K562 (cell line): Measurements from ENCODE around the gene CTSW. TPM values are rescaled to one million over a fixed set of nuclear protein-coding genes. Genes with fewer than 3 reads are reported as not detected.
A peak's percentile ranks its signal among the peaks of the same experiment; 100 is the strongest.

Experiments
- ARID4B ChIP-seq: sonication (generic); formaldehyde crosslinking; IDR thresholded peaks from 2 replicates; pipeline ENCODE4 v1.8.0; 2022; ENCODE audit warnings: mild to moderate bottlenecking, missing genetic modification reagents
- ATF3 ChIP-seq, 2 experiments: fragments of 450-650 bp in 1 of 2; sonication (generic) in 1 of 2; formaldehyde crosslinking in 1 of 2; IDR thresholded peaks in 1 of 2; conservative IDR thresholded peaks in 1 of 2; 2 replicates each; pipeline versions ENCODE4 v1.6.1 to v1.8.1; 2016 to 2023; ENCODE audit warnings: mild to moderate bottlenecking in 2 of 2, moderate library complexity in 2 of 2, inconsistent platforms in 1 of 2, missing genetic modification reagents in 1 of 2
- CBX8 ChIP-seq: fragments of 200-600 bp; sonication (generic); IDR thresholded peaks from 2 replicates; pipeline ENCODE4 v1.6.1; 2012; ENCODE audit warnings: borderline replicate concordance, mixed run types, low read depth, mild to moderate bottlenecking, moderate library complexity, mixed read lengths, low read length, control low read depth, inconsistent platforms; ENCODE audit not compliant: poor library complexity, severe bottlenecking; ENCODE audit errors: extremely low read depth
- CHD1 ChIP-seq: fragments of 200-600 bp; sonication (generic); IDR thresholded peaks from one replicate; pipeline ENCODE4 v1.6.1; 2012; ENCODE audit warnings: mild to moderate bottlenecking, moderate library complexity, low read length, inconsistent platforms
- DDX20 ChIP-seq: fragments of 450-650 bp; IDR thresholded peaks from 2 replicates; pipeline ENCODE4 v1.6.1; 2016; ENCODE audit warnings: missing genetic modification characterization, low read depth, mild to moderate bottlenecking, missing compliant biosample characterization, moderate library complexity
- HNRNPLL ChIP-seq: fragments of 200-400 bp; formaldehyde crosslinking; IDR thresholded peaks from 2 replicates; pipeline ENCODE4 v1.6.1; 2017; ENCODE audit warnings: low read length, low read depth, mild to moderate bottlenecking; ENCODE audit not compliant: poor library complexity, severe bottlenecking
- KDM2B ChIP-seq: fragments of 250-450 bp; sonication (Bioruptor Pico); IDR thresholded peaks from 2 replicates; pipeline ENCODE4 v1.8.0; 2021; ENCODE audit warnings: mild to moderate bottlenecking, moderate library complexity
- LCOR ChIP-seq: sonication (generic); formaldehyde crosslinking; IDR thresholded peaks from 2 replicates; pipeline ENCODE4 v1.8.0; 2022; ENCODE audit warnings: mild to moderate bottlenecking, missing genetic modification reagents
- MEF2D ChIP-seq: conservative IDR thresholded peaks from 2 replicates; pipeline ENCODE4 v1.6.1; 2016; ENCODE audit warnings: low read depth, missing genetic modification characterization, missing compliant biosample characterization
- OTX1 ChIP-seq: fragments of 450-650 bp; formaldehyde crosslinking; IDR thresholded peaks from 2 replicates; pipeline ENCODE4 v1.4.0; 2022; ENCODE audit warnings: mild to moderate bottlenecking
- PHB2 ChIP-seq: fragments of 450-650 bp; IDR thresholded peaks from 2 replicates; pipeline ENCODE4 v1.6.1; 2017; ENCODE audit warnings: low read depth
- SMARCA4 ChIP-seq: fragments of 450-650 bp; IDR thresholded peaks from 2 replicates; pipeline ENCODE4 v1.6.1; 2016
- TAF9B ChIP-seq: fragments of 450-650 bp; IDR thresholded peaks from 2 replicates; pipeline ENCODE4 v1.6.1; 2018; ENCODE audit warnings: mild to moderate bottlenecking; ENCODE audit not compliant: partially characterized antibody
- XRCC3 ChIP-seq: fragments of 450-650 bp; IDR thresholded peaks from 2 replicates; pipeline ENCODE4 v1.6.1; 2017; ENCODE audit warnings: mild to moderate bottlenecking, moderate library complexity
- YY1 ChIP-seq, 3 experiments: IDR thresholded peaks; 2 replicates each; pipeline ENCODE4 v1.6.1; 2011; ENCODE audit warnings: low read length in 2 of 3, mild to moderate bottlenecking in 2 of 3, moderate library complexity in 2 of 3, borderline replicate concordance in 1 of 3, control low read depth in 1 of 3, low read depth in 1 of 3; ENCODE audit not compliant: insufficient read depth in 3 of 3, insufficient replicate concordance in 2 of 3, control insufficient read depth in 1 of 3, insufficient read length in 1 of 3; ENCODE audit errors: extremely low read depth in 1 of 3
- ZKSCAN1 ChIP-seq: fragments of 150-350 bp; IDR thresholded peaks from 2 replicates; pipeline ENCODE4 v1.6.1; 2016; ENCODE audit warnings: low read depth, low read length
- ZNF134 ChIP-seq: fragments of 250-450 bp; sonication (Bioruptor Pico); conservative IDR thresholded peaks from 2 replicates; pipeline ENCODE4 v1.4.0; 2020
- ZNF311 ChIP-seq: fragments of 250-450 bp; sonication (Bioruptor Pico); IDR thresholded peaks from 2 replicates; pipeline ENCODE4 v1.4.0; 2020; ENCODE audit warnings: mild to moderate bottlenecking, moderate library complexity
- ZNF354B ChIP-seq: fragments of 250-450 bp; sonication (Bioruptor Pico); IDR thresholded peaks from 2 replicates; pipeline ENCODE4 v1.4.0; 2020
- polyA plus RNA-seq, 8 experiments: library from polyadenylated mRNA; depleted of rRNA in 4 of 8; stranded (reverse) in 5 of 8; unstranded in 3 of 8; fragments of >200 nt; fragmentation: Nextera tagmentation in 2 of 8; fragmentation: Illumina TruSeq in 1 of 8; extraction: Ambion mirVana in 2 of 8; extraction: Trizol in 1 of 8; gene quantifications; 2 replicates each; pipeline versions ENCODE4 v1.2.1 to v1.2.3, GENCODE V29; 2011 to 2014; ENCODE audit warnings: inconsistent platforms in 1 of 8, missing spikeins in 1 of 8
- total RNA-seq, 7 experiments: library from RNA; depleted of rRNA in 6 of 7; stranded (reverse); fragments of >200 nt in 6 of 7; fragmentation: Illumina TruSeq in 2 of 7; extraction: Trizol in 2 of 7; gene quantifications; 2 replicates each; pipeline versions ENCODE4 v1.2.1 to v1.2.3, GENCODE V29; 2011 to 2021; ENCODE audit warnings: low replicate concordance in 1 of 7
- TF ChIP-seq, protein P1 (sequence below), 2 experiments: fragments of 450-650 bp; conservative IDR thresholded peaks; 2 replicates each; pipeline ENCODE4 v1.6.1; 2017; ENCODE audit warnings: mild to moderate bottlenecking in 2 of 2, moderate library complexity in 2 of 2

The CTSW gene
- total and polyA plus RNA-seq, 9 of the 15 experiments (the other 6 are each of a cell fraction or from before 2014, with no cell fraction given): 0.04 TPM; not detected in 8

- TF ChIP-seq XRCC3 (no peak), ARID4B (CRISPR knock-in tag) (no peak; the same call in 1 of the 2 replicates), CBX8 (no peak), TAF9B (peak; percentile 60), SMARCA4 (no peak), CHD1 (peak; percentile 74), MEF2D (tag) (no peak), KDM2B (CRISPR knock-in tag) (no peak), ZNF354B (CRISPR knock-in tag) (no peak), ZNF311 (CRISPR knock-in tag) (no peak), OTX1 (CRISPR knock-in tag) (no peak), LCOR (CRISPR knock-in tag) (no peak), ATF3 (IDR thresholded peaks at IDR 0.05) (peak; percentile 76), ATF3 (CRISPR knock-in tag; conservative IDR thresholded peaks at IDR 0.05) (peak; percentile 93), PHB2 (no peak), DDX20 (tag) (no peak), HNRNPLL (peak; percentile 62), ZNF134 (CRISPR knock-in tag) (no peak), ZKSCAN1 (no peak; the same call in 1 of the 2 replicates), YY1 (IDR thresholded peaks at IDR 0.05; ENCODE audit: borderline replicate concordance in 1 of 3, control insufficient read depth in 1 of 3, extremely low read depth in 1 of 3, insufficient read depth in 3 of 3, insufficient read length in 1 of 3, insufficient replicate concordance in 2 of 3, low read depth in 1 of 3, low read length in 2 of 3) (peak in 2 of 3 experiments; percentile 69 to 77)
- TF ChIP-seq, protein P1, sequence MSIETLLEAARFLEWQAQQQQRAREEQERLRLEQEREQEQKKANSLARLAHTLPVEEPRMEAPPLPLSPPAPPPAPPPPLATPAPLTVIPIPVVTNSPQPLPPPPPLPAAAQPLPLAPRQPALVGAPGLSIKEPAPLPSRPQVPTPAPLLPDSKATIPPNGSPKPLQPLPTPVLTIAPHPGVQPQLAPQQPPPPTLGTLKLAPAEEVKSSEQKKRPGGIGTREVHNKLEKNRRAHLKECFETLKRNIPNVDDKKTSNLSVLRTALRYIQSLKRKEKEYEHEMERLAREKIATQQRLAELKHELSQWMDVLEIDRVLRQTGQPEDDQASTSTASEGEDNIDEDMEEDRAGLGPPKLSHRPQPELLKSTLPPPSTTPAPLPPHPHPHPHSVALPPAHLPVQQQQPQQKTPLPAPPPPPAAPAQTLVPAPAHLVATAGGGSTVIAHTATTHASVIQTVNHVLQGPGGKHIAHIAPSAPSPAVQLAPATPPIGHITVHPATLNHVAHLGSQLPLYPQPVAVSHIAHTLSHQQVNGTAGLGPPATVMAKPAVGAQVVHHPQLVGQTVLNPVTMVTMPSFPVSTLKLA (conservative IDR thresholded peaks at IDR 0.05): peak; percentile 71 to 90
Measured at GRCh38 chr11:65900125-65900898, 20.7 kb downstream of the CTSW start, which contains the start of gene FOSL1 (continued).
